Measurements from ENCODE around the gene MXRA7. TPM values are rescaled to one million over a fixed set of nuclear protein-coding genes. Genes with fewer than 3 reads are reported as not detected.
A peak's percentile ranks its signal among the peaks of the same experiment; 100 is the strongest.

Gene MXRA7
- total RNA-seq, 2 experiments from 2014 or later: 1.6 to 4.9 TPM

GRCh38 chr17:76734080-76734840 is 23.5 kb upstream of the MXRA7 start:
- Histone ChIP-seq H3K27ac (ENCODE audit: low read depth, low read length, poor library complexity, severe bottlenecking) (peak overlapping the region; percentile 92), H4K20me1 (ENCODE audit: insufficient read depth, low read length) (peaks cover 36% of the 10 kb centered on the region), H2AFZ (ENCODE audit: low read length) (no peak overlapping the region), H3K4me2 (ENCODE audit: low read length) (peak overlapping the region; percentile 96), H3K9me3 (ENCODE audit: low read length) (no peaks in the 10 kb centered on the region), H3K9me2 (ENCODE audit: insufficient read depth, low read length) (no peaks in the 10 kb centered on the region), H3K36me3 (ENCODE audit: insufficient read depth, low read length) (peaks cover 76% of the 10 kb centered on the region), H3K4me1 (ENCODE audit: insufficient read depth, low read length, poor library complexity, severe bottlenecking) (peaks cover 60% of the 10 kb centered on the region), H3K79me2 (ENCODE audit: insufficient read depth, low read depth, low read length) (peaks cover 89% of the 10 kb centered on the region), H3K4me3 (ENCODE audit: low read depth, low read length, poor library complexity, severe bottlenecking) (peak overlapping the region; percentile 77)
- ChIA-PET CTCF (ENCODE audit: unreplicated experiment) (no interaction called here), POLR2A (interaction anchor here (0.6 to 1.9 kb wide), 4 partner anchors 8 to 136 kb away, joined by 3 to 7 read pairs (median 4); partner anchors contain the start of genes JMJD6 and METTL23)
- DNase-seq (ENCODE audit: low spot score): peak; percentile 57
- TF ChIP-seq CTCF (conservative IDR thresholded peaks at IDR 0.05; ENCODE audit: low read length): no peak
- TF ChIP-seq EZH2phosphoT487 (IDR thresholded peaks at IDR 0.05; ENCODE audit: borderline replicate concordance, low read depth, low read length): no peak
- BruUV-seq (replicated peaks): no TSS peak
- intact Hi-C loops (cut with micrococcal nuclease; ENCODE audit: unreplicated experiment): loop anchor here (10.0 kb wide), 2 partner anchors 711 to 1069 kb away; partner anchors contain the start of genes RECQL5 and SAP30BP

- Histone ChIP-seq H3K4me1 (ENCODE audit: insufficient read depth, low read length, poor library complexity, severe bottlenecking) (peaks cover 61% of the 10 kb centered on the region), H3K27ac (ENCODE audit: low read depth, low read length, poor library complexity, severe bottlenecking) (peak overlapping the region; percentile 92), H3K9me3 (ENCODE audit: low read length) (no peaks in the 10 kb centered on the region), H4K20me1 (ENCODE audit: insufficient read depth, low read length) (peaks cover 36% of the 10 kb centered on the region), H3K36me3 (ENCODE audit: insufficient read depth, low read length) (peaks cover 78% of the 10 kb centered on the region), H3K9me2 (ENCODE audit: insufficient read depth, low read length) (no peaks in the 10 kb centered on the region), H3K4me2 (ENCODE audit: low read length) (peak overlapping the region; percentile 96), H2AFZ (ENCODE audit: low read length) (no peak overlapping the region), H3K4me3 (ENCODE audit: low read depth, low read length, poor library complexity, severe bottlenecking) (peak overlapping the region; percentile 77), H3K79me2 (ENCODE audit: insufficient read depth, low read depth, low read length) (peaks cover 89% of the 10 kb centered on the region)
- CTCF ChIA-PET (ENCODE audit: unreplicated experiment): no interaction called here
- no peak for DNase-seq (ENCODE audit: low spot score)
- intact Hi-C loops (cut with micrococcal nuclease; ENCODE audit: unreplicated experiment): loop anchor here (10.0 kb wide), 2 partner anchors 711 to 1069 kb away; partner anchors contain the start of genes RECQL5 and SAP30BP
- POLR2A ChIA-PET: interaction anchor here (0.8 to 1.0 kb wide), 2 partner anchors 46 to 50 kb away, joined by 3 to 5 read pairs; no protein-coding TSS in a partner anchor
- no TSS peak for BruUV-seq (replicated peaks)
- TF ChIP-seq EZH2phosphoT487 (IDR thresholded peaks at IDR 0.05; ENCODE audit: borderline replicate concordance, low read depth, low read length) (no peak), CTCF (conservative IDR thresholded peaks at IDR 0.05; ENCODE audit: low read length) (no peak)
Observed at GRCh38 chr17:76733618-76733957, 22.8 kb upstream of the MXRA7 start.

Measured in OCI-LY7 (cell line).